Colonic mucosa (tissue), 4 donors: ENCODE results near the gene YIPF4. TPM values are rescaled to one million over a fixed set of nuclear protein-coding genes. Genes with fewer than 3 reads are reported as not detected.

Experiments used
- DNase-seq: peaks from one replicate; pipeline ENCODE4 v3.0.0-alpha.2; 2020
- H3K27ac ChIP-seq: fragments of 200-600 bp; one replicate; pipeline ENCODE4 v1.8.0; 2021
- H3K27me3 ChIP-seq: fragments of 200-600 bp; one replicate; pipeline ENCODE4 v1.8.0; 2021
- H3K36me3 ChIP-seq: fragments of 200-600 bp; one replicate; pipeline ENCODE4 v1.8.0; 2021
- H3K4me1 ChIP-seq: fragments of 200-600 bp; one replicate; pipeline ENCODE4 v1.8.0; 2021; ENCODE audit warnings: mild to moderate bottlenecking
- H3K4me3 ChIP-seq: fragments of 200-600 bp; one replicate; pipeline ENCODE4 v1.8.0; 2021
- H3K9ac ChIP-seq, 2 donors: one replicate each; pipeline ENCODE4 v1.7.0; 2013; ENCODE audit warnings: control low read depth in 2 of 2, low read depth in 2 of 2, low read length in 2 of 2
- H3K9me3 ChIP-seq: fragments of 200-600 bp; one replicate; pipeline ENCODE4 v1.8.0; 2021
- CTCF ChIP-seq: fragments of 200-600 bp; IDR thresholded peaks from one replicate; pipeline ENCODE4 v1.8.0; 2022; ENCODE audit warnings: antibody characterized with exemption, mild to moderate bottlenecking
- intact Hi-C: fragments of 100-400 bp; cut with DNase I; formaldehyde crosslinking; loops from one replicate; pipeline ENCODE4 v1.14.1; 2022
- total RNA-seq, 2 donors: library from RNA; stranded (reverse); fragmentation: NEBNext Ultra II Directional in 1 of 2; extraction: Animal tissue kit (Norgen Biotek cat#: 25700) in 1 of 2; gene quantifications; one replicate each; pipeline ENCODE4 v1.2.1, GENCODE V29; 2021
- donor health status: healthy.
- donor health status: DM: no; HTN: no; CAD: no.
- donor health status: DM: no; HTN: no; CAD: no.

The YIPF4 gene
- total RNA-seq, 2 donors from 2014 or later: 47.3 to 82.8 TPM

GRCh38 chr2:32237488-32237887 lies 40.2 kb upstream of the YIPF4 start:
- DNase-seq: no peak
- H3K9me3 ChIP-seq: no peaks in the 10 kb centered on the region
- no peaks in the 10 kb centered on the region for H3K27me3 ChIP-seq
- no peak for TF ChIP-seq CTCF
- no peak overlapping the region for H3K4me3 ChIP-seq
- intact Hi-C loops: no loop called here
- H3K4me1 ChIP-seq: no peaks in the 10 kb centered on the region
- no peaks in the 10 kb centered on the region for H3K36me3 ChIP-seq
- no peak overlapping the region for H3K9ac ChIP-seq
- no peak overlapping the region for H3K27ac ChIP-seq

- no peaks in the 10 kb centered on the region for H3K27me3 ChIP-seq
- H3K36me3 ChIP-seq: no peaks in the 10 kb centered on the region
- no peak for DNase-seq
- H3K4me1 ChIP-seq: no peaks in the 10 kb centered on the region
- TF ChIP-seq CTCF: no peak
- no peak overlapping the region for H3K27ac ChIP-seq
- no peak overlapping the region for H3K4me3 ChIP-seq
- no peaks in the 10 kb centered on the region for H3K9me3 ChIP-seq
- intact Hi-C loops: no loop called here
- H3K9ac ChIP-seq: no peak overlapping the region
Observed at GRCh38 chr2:32237996-32238395, 39.7 kb upstream of the YIPF4 start.

GRCh38 chr2:32242331-32242730 lies 35.4 kb upstream of the YIPF4 start:
- Histone ChIP-seq H3K9me3 (no peaks in the 10 kb centered on the region), H3K27me3 (no peaks in the 10 kb centered on the region), H3K4me3 (no peak overlapping the region), H3K4me1 (no peaks in the 10 kb centered on the region), H3K9ac (no peak overlapping the region), H3K36me3 (no peaks in the 10 kb centered on the region), H3K27ac (no peak overlapping the region)
- no peak for DNase-seq
- TF ChIP-seq CTCF: no peak
- intact Hi-C loops: no loop called here

DNA sequence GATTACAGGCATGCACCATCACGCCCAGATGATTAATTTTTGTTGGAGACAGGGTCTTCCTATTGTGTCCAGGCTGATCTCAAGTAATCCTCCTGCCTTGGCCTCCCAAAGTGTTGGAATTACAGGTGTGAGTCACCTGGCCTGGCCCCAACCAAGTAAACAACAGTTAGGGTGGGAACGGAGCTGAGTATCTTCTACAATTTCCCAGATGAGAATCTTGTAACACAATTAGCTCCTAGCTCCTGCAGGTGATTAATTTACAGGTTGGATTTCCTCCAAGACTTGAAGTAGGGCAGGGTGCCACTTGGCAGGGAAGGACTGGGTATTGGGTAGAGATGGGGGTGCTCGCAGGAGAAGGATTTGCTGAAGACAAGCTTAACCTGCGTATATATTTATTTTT lies 30.8 kb upstream of the YIPF4 start:
- intact Hi-C loops: no loop called here
- peak; percentile 27 for DNase-seq

DNA sequence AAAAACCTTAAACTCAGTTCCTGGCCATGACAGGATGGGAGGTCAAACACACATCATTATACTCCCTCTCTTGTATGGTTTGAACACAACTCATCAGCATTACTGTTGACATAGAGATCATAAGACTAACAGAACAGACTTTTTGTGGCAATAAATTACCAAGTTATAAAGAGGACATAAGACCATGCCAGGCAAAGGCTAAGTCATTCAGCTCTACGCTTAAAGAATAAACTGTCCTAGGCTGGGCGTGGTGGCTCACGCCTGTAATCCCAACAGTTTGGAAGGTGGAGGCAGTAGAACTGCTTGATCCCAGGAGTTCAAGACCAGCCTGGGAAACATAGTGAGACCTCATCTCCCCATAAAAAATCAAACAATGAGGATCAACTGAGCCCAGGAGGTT lies 29.4 kb upstream of the YIPF4 start:
- no peak overlapping the region for H3K4me3 ChIP-seq
- DNase-seq: peak; percentile 22
- intact Hi-C loops: no loop called here
- no peaks in the 10 kb centered on the region for H3K4me1 ChIP-seq
- H3K9ac ChIP-seq: no peak overlapping the region
- no peaks in the 10 kb centered on the region for H3K9me3 ChIP-seq
- no peak for TF ChIP-seq CTCF
- H3K36me3 ChIP-seq: no peaks in the 10 kb centered on the region
- H3K27me3 ChIP-seq: no peaks in the 10 kb centered on the region
- no peak overlapping the region for H3K27ac ChIP-seq

More for the DNA sequence above, 30.8 kb upstream of the YIPF4 start:
- Histone ChIP-seq H3K9ac (no peak overlapping the region), H3K9me3 (no peaks in the 10 kb centered on the region), H3K27me3 (no peaks in the 10 kb centered on the region), H3K36me3 (no peaks in the 10 kb centered on the region), H3K4me1 (no peaks in the 10 kb centered on the region), H3K4me3 (no peak overlapping the region), H3K27ac (no peak overlapping the region)
- TF ChIP-seq CTCF: no peak
